ENCODE measurements around the gene PPP3CA. TPM values are rescaled to one million over a fixed set of nuclear protein-coding genes. Genes with fewer than 3 reads are reported as not detected.

PPP3CA gene
- total RNA-seq, 1 experiment from 2014 or later, result 133 TPM

DNA sequence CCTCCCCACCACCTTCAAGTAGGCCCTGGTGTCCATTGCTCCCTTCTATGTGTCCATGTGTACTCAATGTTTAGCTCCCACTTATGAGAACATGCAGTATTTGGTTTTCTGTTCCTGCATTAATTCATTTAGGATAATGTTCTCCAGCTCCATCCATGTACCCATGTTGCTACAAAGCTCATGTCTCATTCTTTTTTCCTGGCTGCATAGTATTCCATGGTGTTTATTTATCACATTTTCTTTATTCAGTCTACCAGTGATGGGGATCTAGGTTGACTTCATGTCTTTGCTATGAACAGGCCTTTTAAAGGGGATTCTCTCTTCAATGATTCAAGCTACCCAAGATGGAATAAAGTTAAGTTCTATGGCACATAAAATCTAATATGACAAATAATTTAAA lies 119.6 kb downstream of the PPP3CA start:
- H3K4me3 ChIP-seq (replicated peaks in 1 of 2; ENCODE audit: low read depth in 1 of 2, low read length in 2 of 2), result no peak overlapping the region
- peaks cover 69 to 75% of the 10 kb centered on the region in 2 experiments for H3K4me1 ChIP-seq (ENCODE audit: control insufficient read depth in 1 of 2, insufficient read depth in 2 of 2, low read length in 2 of 2)
- no peak overlapping the region for H3K4me2 ChIP-seq (ENCODE audit: low read length)
- POLR2A ChIA-PET, result no interaction called here
- intact Hi-C loops (cut with micrococcal nuclease), result no loop called here
- peaks cover 95% of the 10 kb centered on the region for H3K79me2 ChIP-seq (ENCODE audit: insufficient read depth, low read length)
- H4K20me1 ChIP-seq (ENCODE audit: insufficient read depth), result no peaks in the 10 kb centered on the region; the same call in 1 of the 2 replicates
- no peaks in the 10 kb centered on the region for H3K9me3 ChIP-seq (ENCODE audit: control insufficient read depth in 1 of 2, insufficient read depth in 1 of 2, low read depth in 1 of 2, low read length in 2 of 2)
- H3K27ac ChIP-seq (ENCODE audit: low read depth, low read length), result no peak overlapping the region
- TF ChIP-seq CBX3 (IDR thresholded peaks at IDR 0.05; ENCODE audit: low read depth) (no peak), SIN3A (IDR thresholded peaks at IDR 0.05; ENCODE audit: low read depth) (no peak), EZH2phosphoT487 (IDR thresholded peaks at IDR 0.05; ENCODE audit: borderline replicate concordance) (no peak), SRF (IDR thresholded peaks at IDR 0.05; ENCODE audit: low read depth) (no peak), FOSL1 (IDR thresholded peaks at IDR 0.05; ENCODE audit: low read depth) (no peak)
- no peaks in the 10 kb centered on the region for H3K36me3 ChIP-seq (ENCODE audit: control insufficient read depth in 1 of 2, insufficient read depth in 2 of 2, low read length in 2 of 2)
- CTCF ChIA-PET, result no interaction called here
- no TSS peak for BruUV-seq (replicated peaks)
- ATAC-seq, result no peak
- no peak overlapping the region for H2AFZ ChIP-seq (ENCODE audit: low read depth, low read length, poor library complexity, severe bottlenecking)
- no peak for DNase-seq (ENCODE audit: low read depth, low spot score)
- RAD21 ChIA-PET (ENCODE audit: low non-redundant PET in 1 of 2, low total read pairs in 2 of 2, uncharacterized antibody in 2 of 2, unreplicated experiment in 2 of 2), result no interaction called here
- H3K9me2 ChIP-seq (ENCODE audit: insufficient read depth), result no peaks in the 10 kb centered on the region
- no peaks in the 10 kb centered on the region for H3K27me3 ChIP-seq (ENCODE audit: insufficient read depth, low read length)
- H3K9ac ChIP-seq (ENCODE audit: low read length), result no peak overlapping the region

DNA sequence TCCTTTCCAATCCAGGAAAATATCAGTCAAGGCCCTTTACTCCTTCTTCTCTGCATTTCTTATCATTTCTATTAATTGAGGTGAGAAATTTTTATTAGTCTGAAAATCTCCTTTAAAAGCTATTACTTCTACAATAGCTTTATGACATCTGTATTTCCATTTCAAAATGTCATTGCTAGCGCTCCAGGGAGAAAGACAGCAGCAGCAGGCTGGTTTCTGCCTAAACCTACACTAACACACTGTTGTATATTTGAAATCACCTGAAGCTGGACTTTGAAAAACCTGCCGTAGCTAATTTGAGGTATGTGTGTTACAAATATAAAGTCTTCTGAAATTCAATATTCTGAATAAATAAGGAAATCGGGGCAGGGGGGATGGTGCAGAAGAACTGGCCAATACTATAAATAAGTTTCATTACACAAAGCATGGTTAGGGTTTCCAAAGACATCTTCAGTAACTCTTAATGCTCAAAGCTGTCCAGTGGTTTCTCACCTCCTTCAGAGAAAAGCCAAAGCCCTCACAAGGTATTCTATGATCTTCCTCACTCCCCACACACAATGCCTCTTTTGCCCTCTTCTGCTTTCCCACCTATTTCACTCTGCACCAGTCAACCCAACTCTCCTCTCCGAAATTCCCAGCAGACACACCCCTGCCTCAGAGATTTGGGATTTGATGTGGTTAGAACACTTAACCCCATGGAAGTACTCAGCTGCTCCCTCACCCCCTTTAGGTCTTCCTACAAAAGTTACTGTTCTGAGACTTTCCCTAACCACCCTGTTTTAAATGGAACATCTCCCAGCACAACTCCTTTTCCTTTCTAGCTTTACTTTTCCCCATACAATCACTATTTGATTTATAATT lies 122.7 kb downstream of the PPP3CA start:
- Histone ChIP-seq H3K27ac (ENCODE audit: low read depth, low read length) (no peak overlapping the region), H3K79me2 (ENCODE audit: insufficient read depth, low read length) (peaks cover 95% of the 10 kb centered on the region), H3K36me3 (ENCODE audit: control insufficient read depth in 1 of 2, insufficient read depth in 2 of 2, low read length in 2 of 2) (no peaks in the 10 kb centered on the region), H3K27me3 (ENCODE audit: insufficient read depth, low read length) (no peaks in the 10 kb centered on the region), H4K20me1 (ENCODE audit: insufficient read depth) (peaks cover 4% of the 10 kb centered on the region; the same call in 1 of the 2 replicates), H3K4me2 (ENCODE audit: low read length) (peak overlapping the region; percentile 50), H2AFZ (ENCODE audit: low read depth, low read length, poor library complexity, severe bottlenecking) (no peak overlapping the region), H3K4me3 (replicated peaks in 1 of 2; ENCODE audit: low read depth in 1 of 2, low read length in 2 of 2) (no peak overlapping the region), H3K4me1 (ENCODE audit: control insufficient read depth in 1 of 2, insufficient read depth in 2 of 2, low read length in 2 of 2) (peaks cover 57 to 59% of the 10 kb centered on the region in 2 experiments), H3K9me2 (ENCODE audit: insufficient read depth) (no peaks in the 10 kb centered on the region), H3K9me3 (ENCODE audit: control insufficient read depth in 1 of 2, insufficient read depth in 1 of 2, low read depth in 1 of 2, low read length in 2 of 2) (no peaks in the 10 kb centered on the region), H3K9ac (ENCODE audit: low read length) (no peak overlapping the region)
- ChIA-PET RAD21 (ENCODE audit: low non-redundant PET in 1 of 2, low total read pairs in 2 of 2, uncharacterized antibody in 2 of 2, unreplicated experiment in 2 of 2) (no interaction called here), CTCF (no interaction called here), POLR2A (no interaction called here)
- TF ChIP-seq POLR2A (IDR thresholded peaks at IDR 0.05; ENCODE audit: borderline replicate concordance, extremely low read depth, insufficient read depth, insufficient read length), result no peak
- TF ChIP-seq SP1 (IDR thresholded peaks at IDR 0.05; ENCODE audit: low read depth), result no peak
- no peak for TF ChIP-seq FOSL1 (IDR thresholded peaks at IDR 0.05; ENCODE audit: low read depth)
- TF ChIP-seq, protein P1, sequence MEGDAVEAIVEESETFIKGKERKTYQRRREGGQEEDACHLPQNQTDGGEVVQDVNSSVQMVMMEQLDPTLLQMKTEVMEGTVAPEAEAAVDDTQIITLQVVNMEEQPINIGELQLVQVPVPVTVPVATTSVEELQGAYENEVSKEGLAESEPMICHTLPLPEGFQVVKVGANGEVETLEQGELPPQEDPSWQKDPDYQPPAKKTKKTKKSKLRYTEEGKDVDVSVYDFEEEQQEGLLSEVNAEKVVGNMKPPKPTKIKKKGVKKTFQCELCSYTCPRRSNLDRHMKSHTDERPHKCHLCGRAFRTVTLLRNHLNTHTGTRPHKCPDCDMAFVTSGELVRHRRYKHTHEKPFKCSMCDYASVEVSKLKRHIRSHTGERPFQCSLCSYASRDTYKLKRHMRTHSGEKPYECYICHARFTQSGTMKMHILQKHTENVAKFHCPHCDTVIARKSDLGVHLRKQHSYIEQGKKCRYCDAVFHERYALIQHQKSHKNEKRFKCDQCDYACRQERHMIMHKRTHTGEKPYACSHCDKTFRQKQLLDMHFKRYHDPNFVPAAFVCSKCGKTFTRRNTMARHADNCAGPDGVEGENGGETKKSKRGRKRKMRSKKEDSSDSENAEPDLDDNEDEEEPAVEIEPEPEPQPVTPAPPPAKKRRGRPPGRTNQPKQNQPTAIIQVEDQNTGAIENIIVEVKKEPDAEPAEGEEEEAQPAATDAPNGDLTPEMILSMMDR (IDR thresholded peaks at IDR 0.05 in 2 of 3, conservative IDR thresholded peaks at IDR 0.05 in 1 of 3; ENCODE audit: borderline replicate concordance in 1 of 3, insufficient read depth in 1 of 3, low read depth in 2 of 3, low read length in 2 of 3), result no peak
- TF ChIP-seq EZH2phosphoT487 (IDR thresholded peaks at IDR 0.05; ENCODE audit: borderline replicate concordance), result no peak
- no peak for TF ChIP-seq JUND (IDR thresholded peaks at IDR 0.05)
- no peak for TF ChIP-seq TCF7L2 (IDR thresholded peaks at IDR 0.05; ENCODE audit: borderline replicate concordance, extremely low read depth, insufficient read depth, insufficient read length)
- TF ChIP-seq, protein P2, sequence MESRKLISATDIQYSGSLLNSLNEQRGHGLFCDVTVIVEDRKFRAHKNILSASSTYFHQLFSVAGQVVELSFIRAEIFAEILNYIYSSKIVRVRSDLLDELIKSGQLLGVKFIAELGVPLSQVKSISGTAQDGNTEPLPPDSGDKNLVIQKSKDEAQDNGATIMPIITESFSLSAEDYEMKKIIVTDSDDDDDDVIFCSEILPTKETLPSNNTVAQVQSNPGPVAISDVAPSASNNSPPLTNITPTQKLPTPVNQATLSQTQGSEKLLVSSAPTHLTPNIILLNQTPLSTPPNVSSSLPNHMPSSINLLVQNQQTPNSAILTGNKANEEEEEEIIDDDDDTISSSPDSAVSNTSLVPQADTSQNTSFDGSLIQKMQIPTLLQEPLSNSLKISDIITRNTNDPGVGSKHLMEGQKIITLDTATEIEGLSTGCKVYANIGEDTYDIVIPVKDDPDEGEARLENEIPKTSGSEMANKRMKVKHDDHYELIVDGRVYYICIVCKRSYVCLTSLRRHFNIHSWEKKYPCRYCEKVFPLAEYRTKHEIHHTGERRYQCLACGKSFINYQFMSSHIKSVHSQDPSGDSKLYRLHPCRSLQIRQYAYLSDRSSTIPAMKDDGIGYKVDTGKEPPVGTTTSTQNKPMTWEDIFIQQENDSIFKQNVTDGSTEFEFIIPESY (IDR thresholded peaks at IDR 0.05; ENCODE audit: extremely low read depth, insufficient replicate concordance, low read length), result no peak
- TF ChIP-seq, protein P3, sequence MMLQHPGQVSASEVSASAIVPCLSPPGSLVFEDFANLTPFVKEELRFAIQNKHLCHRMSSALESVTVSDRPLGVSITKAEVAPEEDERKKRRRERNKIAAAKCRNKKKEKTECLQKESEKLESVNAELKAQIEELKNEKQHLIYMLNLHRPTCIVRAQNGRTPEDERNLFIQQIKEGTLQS (IDR thresholded peaks at IDR 0.05), result no peak
- ATAC-seq, result peak; percentile 83
- intact Hi-C loops (cut with micrococcal nuclease), result no loop called here
- BruUV-seq (replicated peaks), result no TSS peak
- DNase-seq (ENCODE audit: low read depth, low spot score), result no peak

All from HCT116 (cell line).